Lower leg skin (tissue), 3 donors: Measurements from ENCODE around the gene KRT2.

Experiments
- POLR2A ChIP-seq, 2 donors: fragments of 450-650 bp; IDR thresholded peaks; one replicate each; pipeline ENCODE4 v1.6.1; 2016 to 2017; ENCODE audit warnings: antibody characterized with exemption in 2 of 2, mild to moderate bottlenecking in 1 of 2, moderate library complexity in 1 of 2
- TF ChIP-seq, protein P1 (sequence below), 3 donors: fragments of 450-650 bp; IDR thresholded peaks; one replicate each; pipeline ENCODE4 v1.5.1; 2016; ENCODE audit warnings: antibody characterized with exemption in 3 of 3, mild to moderate bottlenecking in 3 of 3, moderate library complexity in 2 of 3

DNA sequence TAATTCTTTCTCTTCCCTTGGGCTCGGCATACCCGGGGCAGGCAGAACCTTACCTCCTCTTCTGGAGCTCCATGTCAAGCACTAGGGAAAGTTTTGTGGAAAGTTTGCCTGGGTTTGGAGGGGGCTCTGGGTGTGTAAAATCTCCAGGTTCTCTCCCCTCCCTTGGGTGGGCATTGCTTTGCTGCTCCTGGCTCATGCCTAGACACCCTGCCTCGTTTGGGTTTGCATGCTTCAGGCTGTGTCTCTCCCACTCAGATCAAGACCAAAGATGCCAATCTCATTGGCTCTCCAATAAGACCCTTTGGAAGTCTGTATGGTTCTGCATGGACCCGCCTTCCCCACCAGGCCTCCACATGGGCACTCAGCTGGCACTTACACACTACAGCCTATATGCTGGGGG, 6.2 kb upstream of the KRT2 start:
- TF ChIP-seq, protein P1, sequence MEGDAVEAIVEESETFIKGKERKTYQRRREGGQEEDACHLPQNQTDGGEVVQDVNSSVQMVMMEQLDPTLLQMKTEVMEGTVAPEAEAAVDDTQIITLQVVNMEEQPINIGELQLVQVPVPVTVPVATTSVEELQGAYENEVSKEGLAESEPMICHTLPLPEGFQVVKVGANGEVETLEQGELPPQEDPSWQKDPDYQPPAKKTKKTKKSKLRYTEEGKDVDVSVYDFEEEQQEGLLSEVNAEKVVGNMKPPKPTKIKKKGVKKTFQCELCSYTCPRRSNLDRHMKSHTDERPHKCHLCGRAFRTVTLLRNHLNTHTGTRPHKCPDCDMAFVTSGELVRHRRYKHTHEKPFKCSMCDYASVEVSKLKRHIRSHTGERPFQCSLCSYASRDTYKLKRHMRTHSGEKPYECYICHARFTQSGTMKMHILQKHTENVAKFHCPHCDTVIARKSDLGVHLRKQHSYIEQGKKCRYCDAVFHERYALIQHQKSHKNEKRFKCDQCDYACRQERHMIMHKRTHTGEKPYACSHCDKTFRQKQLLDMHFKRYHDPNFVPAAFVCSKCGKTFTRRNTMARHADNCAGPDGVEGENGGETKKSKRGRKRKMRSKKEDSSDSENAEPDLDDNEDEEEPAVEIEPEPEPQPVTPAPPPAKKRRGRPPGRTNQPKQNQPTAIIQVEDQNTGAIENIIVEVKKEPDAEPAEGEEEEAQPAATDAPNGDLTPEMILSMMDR (IDR thresholded peaks at IDR 0.05): no peak
- TF ChIP-seq POLR2A (IDR thresholded peaks at IDR 0.05): no peak
